ENCODE results near the gene DKK1.
"Not testable (repeated sequence)": the region's sequence is repeated elsewhere in the genome, so short reads cannot be mapped to it uniquely, and the experiment has no call there.

DKK1 gene

DNA sequence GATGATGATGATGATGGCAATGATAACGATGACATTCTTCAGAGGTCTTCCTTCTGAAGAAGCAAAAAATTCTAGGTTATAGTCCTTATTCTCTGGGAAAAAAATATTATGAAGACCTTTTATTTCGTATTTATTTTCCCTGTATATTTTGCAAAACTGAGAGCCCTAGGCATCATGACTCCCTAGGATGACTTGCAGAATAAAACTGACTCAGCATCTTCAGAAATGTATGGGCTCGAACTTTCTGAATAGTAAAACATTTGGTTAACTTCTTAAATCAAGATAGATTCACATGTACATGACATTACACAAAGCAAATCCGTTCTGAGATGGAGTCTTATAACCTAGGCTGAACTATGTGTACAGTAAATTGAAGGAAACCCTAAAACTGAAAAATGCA is 29.4 kb downstream of the DKK1 start:
- H3K27me3 ChIP-seq (ENCODE audit: control insufficient read depth, insufficient read depth, low read length): no peaks in the 10 kb centered on the region
- no peak overlapping the region for H3K4me3 ChIP-seq (ENCODE audit: low read depth, low read length)
- H3K9ac ChIP-seq (ENCODE audit: low read length): no peak overlapping the region
- H3K9me3 ChIP-seq (ENCODE audit: control insufficient read depth, insufficient read depth, low read depth, low read length): peaks cover 2% of the 10 kb centered on the region; the same call in 1 of the 2 replicates
- H3K27ac ChIP-seq (ENCODE audit: low read depth, low read length): no peak overlapping the region
- H3K4me1 ChIP-seq (ENCODE audit: control insufficient read depth, insufficient read depth, low read length): no peaks in the 10 kb centered on the region
- no peaks in the 10 kb centered on the region for H3K36me3 ChIP-seq (ENCODE audit: control insufficient read depth, insufficient read depth, low read length)

DNA sequence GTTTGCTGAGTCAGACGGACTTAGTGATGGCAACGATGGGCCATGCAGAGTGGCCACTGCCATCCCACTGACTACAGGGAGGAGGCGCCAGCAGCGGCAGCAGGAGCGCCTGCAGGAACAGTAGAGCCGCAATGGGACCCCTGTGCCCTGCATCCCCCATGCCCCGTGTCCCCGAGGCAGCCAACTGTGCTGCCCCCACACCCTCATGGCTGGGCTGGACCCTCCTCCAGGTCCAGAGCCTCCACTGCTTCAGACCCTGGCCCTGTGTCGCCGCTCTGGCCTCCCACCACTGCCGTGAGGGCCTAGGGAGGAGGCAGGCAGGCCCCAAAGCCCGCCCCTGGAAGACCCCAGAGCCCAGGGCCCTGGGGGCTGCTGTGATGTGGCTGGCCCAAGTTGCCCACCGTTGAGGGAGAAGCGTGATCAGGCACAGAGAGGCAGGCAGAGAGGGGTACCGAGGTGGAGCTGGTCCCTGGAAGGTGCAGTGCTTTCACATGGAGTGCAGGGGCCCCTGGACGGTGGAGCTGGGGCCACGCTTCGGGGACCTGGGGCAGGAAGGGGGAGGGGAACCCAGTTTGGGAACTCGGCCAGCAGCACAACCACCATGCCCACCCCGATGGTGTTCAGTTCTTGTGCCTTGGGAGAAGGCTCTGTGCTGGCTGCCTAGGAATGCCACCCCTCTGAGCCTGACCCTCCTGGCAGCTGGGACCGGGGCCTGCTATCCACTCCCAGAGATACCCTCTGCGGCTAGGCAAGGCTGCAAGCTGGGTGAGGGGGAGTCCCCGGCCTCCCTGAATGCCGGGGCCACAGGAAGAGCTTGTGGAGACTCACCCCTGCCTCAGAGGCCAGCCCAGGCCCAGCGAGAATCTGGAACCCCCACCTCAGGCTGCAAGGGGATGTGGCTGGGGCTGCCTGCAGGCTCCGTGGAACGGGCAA is 32.6 kb downstream of the DKK1 start:
- no peaks in the 10 kb centered on the region for H3K27me3 ChIP-seq (ENCODE audit: control insufficient read depth, insufficient read depth, low read length)
- no peak overlapping the region for H3K9ac ChIP-seq (ENCODE audit: low read length)
- no peak overlapping the region for H3K4me3 ChIP-seq (ENCODE audit: low read depth, low read length)
- no peaks in the 10 kb centered on the region for H3K36me3 ChIP-seq (ENCODE audit: control insufficient read depth, insufficient read depth, low read length)
- H3K9me3 ChIP-seq (ENCODE audit: control insufficient read depth, insufficient read depth, low read depth, low read length): peaks cover 2% of the 10 kb centered on the region; the same call in 1 of the 2 replicates
- H3K4me1 ChIP-seq (ENCODE audit: control insufficient read depth, insufficient read depth, low read length): no peaks in the 10 kb centered on the region
- no peak overlapping the region for H3K27ac ChIP-seq (ENCODE audit: low read depth, low read length)

DNA sequence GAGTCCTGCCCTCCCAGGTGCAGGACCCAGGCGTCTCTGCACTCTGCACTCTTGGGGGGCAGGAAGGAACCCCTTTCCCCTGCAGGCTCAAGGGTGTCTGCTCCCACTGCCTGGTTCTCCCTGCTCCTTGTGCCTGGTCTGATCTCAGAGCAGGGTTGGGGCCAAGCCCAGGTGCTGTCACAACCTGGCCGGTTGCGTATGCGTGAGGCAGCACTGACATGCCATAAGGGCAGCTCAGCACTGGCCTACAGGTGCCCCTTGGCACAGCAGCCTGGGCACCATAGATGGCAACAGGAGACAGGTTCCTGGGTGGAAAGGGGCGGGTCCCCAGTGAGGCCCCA is 33.2 kb downstream of the DKK1 start:
- Histone ChIP-seq H3K9me3 (ENCODE audit: control insufficient read depth, insufficient read depth, low read depth, low read length) (peaks cover 2% of the 10 kb centered on the region; the same call in 1 of the 2 replicates), H3K4me1 (ENCODE audit: control insufficient read depth, insufficient read depth, low read length) (no peaks in the 10 kb centered on the region), H3K36me3 (ENCODE audit: control insufficient read depth, insufficient read depth, low read length) (no peaks in the 10 kb centered on the region), H3K27ac (ENCODE audit: low read depth, low read length) (no peak overlapping the region), H3K9ac (ENCODE audit: low read length) (no peak overlapping the region), H3K27me3 (ENCODE audit: control insufficient read depth, insufficient read depth, low read length) (no peaks in the 10 kb centered on the region), H3K4me3 (ENCODE audit: low read depth, low read length) (no peak overlapping the region)

DNA sequence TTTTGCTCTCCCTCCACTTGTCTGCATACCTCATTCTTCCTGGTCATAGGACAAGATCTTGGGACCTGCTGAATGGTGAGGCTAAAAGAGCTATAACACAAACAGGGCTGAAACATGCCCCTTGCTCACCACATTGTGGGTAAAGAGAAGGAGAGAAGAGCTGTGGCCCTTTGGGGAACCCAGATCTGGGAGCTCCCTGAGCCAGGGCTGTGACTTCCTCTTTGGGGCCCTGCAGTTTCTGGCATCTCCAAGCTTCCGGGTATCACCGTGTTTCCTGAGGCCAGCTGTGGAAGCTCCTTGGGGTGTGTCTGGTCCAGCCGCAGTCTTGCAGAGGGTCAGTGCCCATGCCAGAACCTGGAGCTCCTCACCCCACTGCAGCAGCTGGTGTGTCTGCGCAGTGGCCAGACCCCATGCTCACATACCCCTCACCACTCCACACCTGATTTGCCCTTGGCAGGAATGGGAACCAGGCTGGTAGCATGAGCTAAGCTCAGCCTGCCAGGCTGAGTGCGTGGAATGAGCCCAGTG is 34.0 kb downstream of the DKK1 start:
- Histone ChIP-seq H3K9ac (ENCODE audit: low read length) (no peak overlapping the region), H3K4me1 (ENCODE audit: control insufficient read depth, insufficient read depth, low read length) (no peaks in the 10 kb centered on the region), H3K9me3 (ENCODE audit: control insufficient read depth, insufficient read depth, low read depth, low read length) (peaks cover 2% of the 10 kb centered on the region; the same call in 1 of the 2 replicates), H3K27ac (ENCODE audit: low read depth, low read length) (no peak overlapping the region), H3K36me3 (ENCODE audit: control insufficient read depth, insufficient read depth, low read length) (no peaks in the 10 kb centered on the region), H3K27me3 (ENCODE audit: control insufficient read depth, insufficient read depth, low read length) (no peaks in the 10 kb centered on the region), H3K4me3 (ENCODE audit: low read depth, low read length) (no peak overlapping the region)

DNA sequence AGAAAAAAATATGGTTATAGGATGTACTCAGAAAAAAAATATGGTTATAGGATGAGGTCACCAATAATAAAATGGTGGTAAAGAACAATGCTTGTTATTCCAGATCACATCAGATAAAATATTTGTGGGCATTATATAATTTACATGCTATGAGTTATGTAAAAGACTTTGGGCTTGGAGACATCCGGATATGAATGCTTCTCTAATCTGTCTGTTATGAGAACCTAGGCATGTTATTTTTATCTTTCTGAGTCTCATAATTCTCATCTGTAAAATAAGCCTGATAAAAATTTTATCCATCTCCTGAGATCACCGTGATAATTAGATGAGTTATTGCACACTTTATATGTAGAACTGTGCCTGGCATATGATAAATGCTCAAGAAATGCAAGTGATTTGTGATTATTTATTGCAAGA is 37.8 kb downstream of the DKK1 start:
- Histone ChIP-seq H3K27me3 (ENCODE audit: control insufficient read depth, insufficient read depth, low read length) (no peaks in the 10 kb centered on the region), H3K4me1 (ENCODE audit: control insufficient read depth, insufficient read depth, low read length) (no peaks in the 10 kb centered on the region), H3K4me3 (ENCODE audit: low read depth, low read length) (no peak overlapping the region), H3K36me3 (ENCODE audit: control insufficient read depth, insufficient read depth, low read length) (no peaks in the 10 kb centered on the region), H3K9me3 (ENCODE audit: control insufficient read depth, insufficient read depth, low read depth, low read length) (peaks cover 2% of the 10 kb centered on the region; the same call in 1 of the 2 replicates), H3K27ac (ENCODE audit: low read depth, low read length) (no peak overlapping the region), H3K9ac (ENCODE audit: low read length) (no peak overlapping the region)

DNA sequence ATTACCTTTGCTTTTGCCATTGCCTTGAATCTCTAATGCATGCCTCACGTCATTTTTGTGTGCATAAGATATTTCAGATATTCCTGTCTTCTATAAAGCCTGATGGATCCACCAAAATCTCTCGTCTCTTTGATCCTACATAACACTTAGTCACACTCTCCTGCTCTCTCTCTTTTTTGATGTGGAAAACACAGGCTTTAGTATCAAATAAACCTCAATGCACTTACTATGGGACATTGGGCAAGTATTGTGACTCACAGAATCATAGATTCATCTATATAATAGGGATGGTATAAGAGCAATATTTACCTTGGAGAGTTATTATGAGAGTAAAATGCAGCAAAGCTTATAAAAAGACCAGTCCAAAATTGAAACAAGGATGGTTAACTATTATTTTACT is 39.1 kb downstream of the DKK1 start:
- Histone ChIP-seq H3K9me3 (ENCODE audit: control insufficient read depth, insufficient read depth, low read depth, low read length) (no peaks in the 10 kb centered on the region), H3K27me3 (ENCODE audit: control insufficient read depth, insufficient read depth, low read length) (no peaks in the 10 kb centered on the region), H3K4me1 (ENCODE audit: control insufficient read depth, insufficient read depth, low read length) (peaks cover 2% of the 10 kb centered on the region; the same call in 1 of the 2 replicates), H3K36me3 (ENCODE audit: control insufficient read depth, insufficient read depth, low read length) (no peaks in the 10 kb centered on the region), H3K27ac (ENCODE audit: low read depth, low read length) (no peak overlapping the region), H3K4me3 (ENCODE audit: low read depth, low read length) (no peak overlapping the region), H3K9ac (ENCODE audit: low read length) (no peak overlapping the region)

DNA sequence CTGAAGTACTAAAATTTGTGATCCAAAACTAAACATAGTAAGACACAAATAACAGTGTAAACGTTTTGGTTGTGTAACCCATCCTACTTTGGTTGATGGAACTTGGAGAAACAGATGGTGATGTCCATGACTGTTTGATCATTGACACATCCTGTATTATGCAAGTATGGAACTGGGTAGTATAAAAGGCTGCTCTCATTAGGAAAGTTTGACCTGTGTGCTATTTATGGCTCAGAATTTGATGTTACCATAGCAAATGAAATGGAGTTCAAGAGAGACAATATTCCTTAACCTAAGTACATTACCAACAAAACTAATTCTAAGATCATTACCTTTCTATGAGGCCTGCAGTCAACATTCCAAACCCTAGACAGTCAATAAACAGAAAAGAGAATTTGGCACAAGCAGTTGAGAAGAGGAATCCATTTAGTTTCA is 39.9 kb downstream of the DKK1 start:
- Histone ChIP-seq H3K9ac (ENCODE audit: low read length) (no peak overlapping the region), H3K9me3 (ENCODE audit: control insufficient read depth, insufficient read depth, low read depth, low read length) (no peaks in the 10 kb centered on the region), H3K4me3 (ENCODE audit: low read depth, low read length) (no peak overlapping the region), H3K27me3 (ENCODE audit: control insufficient read depth, insufficient read depth, low read length) (no peaks in the 10 kb centered on the region), H3K27ac (ENCODE audit: low read depth, low read length) (no peak overlapping the region), H3K36me3 (ENCODE audit: control insufficient read depth, insufficient read depth, low read length) (no peaks in the 10 kb centered on the region), H3K4me1 (ENCODE audit: control insufficient read depth, insufficient read depth, low read length) (peaks cover 6% of the 10 kb centered on the region; the same call in 1 of the 2 replicates)

DNA sequence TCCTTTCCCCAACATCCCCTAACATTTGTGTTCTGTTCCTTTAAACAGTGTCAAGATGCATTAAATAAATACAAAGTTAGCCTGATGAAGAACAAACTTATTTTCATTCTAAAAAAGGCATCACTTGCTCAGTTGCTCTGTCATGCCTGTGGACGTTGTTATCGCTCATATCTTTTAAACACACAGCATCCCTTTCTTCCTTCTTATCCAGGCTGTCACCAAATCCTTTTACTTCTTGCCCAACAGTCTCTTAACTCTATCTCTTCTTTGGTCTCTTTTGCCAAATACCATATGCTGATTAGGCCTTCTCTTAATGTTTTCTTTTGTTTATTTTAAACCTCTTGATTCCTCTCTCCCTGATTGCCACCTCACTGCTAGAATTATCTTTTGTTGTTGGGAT is 43.9 kb downstream of the DKK1 start:
- Histone ChIP-seq H3K9ac (ENCODE audit: low read length) (no peak overlapping the region), H3K27me3 (ENCODE audit: control insufficient read depth, insufficient read depth, low read length) (no peaks in the 10 kb centered on the region), H3K36me3 (ENCODE audit: control insufficient read depth, insufficient read depth, low read length) (no peaks in the 10 kb centered on the region), H3K9me3 (ENCODE audit: control insufficient read depth, insufficient read depth, low read depth, low read length) (no peaks in the 10 kb centered on the region), H3K27ac (ENCODE audit: low read depth, low read length) (no peak overlapping the region), H3K4me3 (ENCODE audit: low read depth, low read length) (no peak overlapping the region), H3K4me1 (ENCODE audit: control insufficient read depth, insufficient read depth, low read length) (peaks cover 6% of the 10 kb centered on the region; the same call in 1 of the 2 replicates)

DNA sequence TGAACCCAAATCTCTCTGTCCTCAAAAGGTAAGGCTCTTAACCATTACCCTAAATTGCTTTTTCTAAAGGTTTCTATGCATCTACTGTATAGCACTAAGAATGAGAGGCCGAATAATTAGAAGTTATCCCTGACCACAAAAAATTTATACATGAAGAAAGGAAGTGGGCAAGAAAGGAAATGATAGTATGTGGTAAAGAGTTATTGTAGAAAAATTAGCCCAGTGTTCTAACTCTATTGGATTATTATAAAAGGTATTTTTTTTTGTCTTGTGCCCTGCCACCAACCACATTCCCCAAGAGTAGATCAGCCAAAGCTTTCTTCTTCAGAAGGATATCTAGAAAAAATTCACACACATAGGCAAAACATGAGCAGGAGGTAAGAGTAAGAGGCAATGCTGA is 45.4 kb downstream of the DKK1 start:
- Histone ChIP-seq H3K4me1 (ENCODE audit: control insufficient read depth, insufficient read depth, low read length) (peaks cover 6% of the 10 kb centered on the region; the same call in 1 of the 2 replicates), H3K27me3 (ENCODE audit: control insufficient read depth, insufficient read depth, low read length) (no peaks in the 10 kb centered on the region), H3K9ac (ENCODE audit: low read length) (no peak overlapping the region), H3K27ac (ENCODE audit: low read depth, low read length) (no peak overlapping the region), H3K9me3 (ENCODE audit: control insufficient read depth, insufficient read depth, low read depth, low read length) (no peaks in the 10 kb centered on the region), H3K4me3 (ENCODE audit: low read depth, low read length) (no peak overlapping the region), H3K36me3 (ENCODE audit: control insufficient read depth, insufficient read depth, low read length) (no peaks in the 10 kb centered on the region)

DNA sequence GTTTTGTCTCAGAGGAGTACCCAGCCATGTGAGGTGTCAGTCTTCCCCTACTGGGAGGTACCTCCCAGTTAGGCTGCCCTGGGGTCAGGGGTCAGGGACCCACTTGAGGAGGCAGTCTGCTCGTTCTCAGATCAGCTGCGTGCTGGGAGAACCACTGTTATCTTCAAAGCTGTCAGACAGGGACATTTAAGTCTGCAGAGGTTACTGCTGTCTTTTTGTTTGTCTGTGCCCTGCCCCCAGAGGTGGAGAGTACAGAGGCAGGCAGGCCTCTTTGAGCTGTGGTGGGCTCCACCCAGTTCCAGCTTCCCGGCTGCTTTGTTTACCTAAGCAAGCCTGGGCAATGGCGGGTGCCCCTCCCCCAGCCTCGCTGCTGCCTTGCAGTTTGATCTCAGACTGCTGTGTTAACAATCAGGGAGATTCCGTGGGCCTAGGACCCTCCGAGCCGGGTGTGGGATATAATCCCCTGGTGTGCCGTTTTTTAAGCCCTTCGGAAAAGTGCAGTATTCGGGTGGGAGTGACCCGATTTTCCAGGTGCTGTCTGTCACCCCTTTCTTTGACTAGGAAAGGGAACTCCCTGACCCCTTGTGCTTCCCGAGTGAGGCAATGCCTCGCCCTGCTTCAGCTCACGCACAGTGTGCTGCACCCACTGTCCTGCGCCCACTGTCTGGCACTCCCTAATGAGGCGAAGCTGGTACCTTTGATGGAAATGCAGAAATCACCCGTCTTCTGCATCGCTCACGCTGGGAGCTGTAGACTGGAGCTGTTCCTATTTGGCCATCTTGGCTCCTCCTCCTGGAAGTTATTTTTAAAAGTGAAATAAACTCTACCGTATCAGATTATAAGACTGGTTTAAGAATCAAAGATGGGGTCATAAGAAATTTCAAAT is 51.7 kb downstream of the DKK1 start:
- not testable (repeated sequence) for H3K36me3 ChIP-seq (ENCODE audit: control insufficient read depth, insufficient read depth, low read length); H3K27ac ChIP-seq (ENCODE audit: low read depth, low read length); H3K4me1 ChIP-seq (ENCODE audit: control insufficient read depth, insufficient read depth, low read length); H3K9me3 ChIP-seq (ENCODE audit: control insufficient read depth, insufficient read depth, low read depth, low read length); H3K27me3 ChIP-seq (ENCODE audit: control insufficient read depth, insufficient read depth, low read length); H3K4me3 ChIP-seq (ENCODE audit: low read depth, low read length)
- H3K9ac ChIP-seq (ENCODE audit: low read length): peak overlapping the region; percentile 26
